ENCODE data around the gene HOOK2. TPM values are rescaled to one million over a fixed set of nuclear protein-coding genes. Genes with fewer than 3 reads are reported as not detected.

The HOOK2 gene
- total and polyA plus RNA-seq, 2 of the 8 experiments (the other 6 are each of a cell fraction or from before 2014, with no cell fraction given), result 23.8 to 63.2 TPM

GRCh38 chr19:12763100-12763499 is 12.3 kb downstream of the HOOK2 start:
- H2AFZ ChIP-seq (ENCODE audit: low read length), result no peak overlapping the region
- no peak overlapping the region for H2BK15ac ChIP-seq (ENCODE audit: low read length)
- no peak overlapping the region for H3K14ac ChIP-seq (ENCODE audit: insufficient read length)
- FAIRE-seq, result no peak
- H4K5ac ChIP-seq (ENCODE audit: insufficient read length, low read depth, low read length), result no peak overlapping the region
- no peak overlapping the region for H3K56ac ChIP-seq (replicated peaks; ENCODE audit: insufficient read length, low read depth, low read length)
- H2BK12ac ChIP-seq (ENCODE audit: low read depth, low read length), result no peak overlapping the region
- no peak overlapping the region for H2AK5ac ChIP-seq (ENCODE audit: low read depth, low read length)
- H3K23me2 ChIP-seq (ENCODE audit: low read depth, low read length), result no peaks in the 10 kb centered on the region
- no peaks in the 10 kb centered on the region for H3K79me1 ChIP-seq (ENCODE audit: low read depth, low read length)
- H2BK20ac ChIP-seq (ENCODE audit: low read length), result no peak overlapping the region
- TF ChIP-seq SIRT6 (IDR thresholded peaks at IDR 0.05; ENCODE audit: low read length) (no peak), TAF1 (IDR thresholded peaks at IDR 0.05; ENCODE audit: low read depth, low read length) (no peak), POLR2A (IDR thresholded peaks at IDR 0.05; ENCODE audit: control extremely low read depth in 1 of 2, low read depth in 2 of 2, low read length in 2 of 2) (no peak), KDM4A (IDR thresholded peaks at IDR 0.05; ENCODE audit: low read depth, low read length, severe bottlenecking) (no peak), BACH1 (IDR thresholded peaks at IDR 0.05; ENCODE audit: low read length) (no peak)
- peaks cover 1 to 2% of the 10 kb centered on the region in 2 experiments for H4K20me1 ChIP-seq (replicated peaks in 1 of 2; ENCODE audit: control insufficient read depth in 1 of 2, insufficient read depth in 2 of 2, low read length in 2 of 2)
- no peak overlapping the region for H3K4ac ChIP-seq (replicated peaks; ENCODE audit: insufficient read length, low read depth, low read length)
- 95% methylated on average over 10 of the region's 11 CpGs; no CpG with 5 or more reads in 1 of the 2 experiments for WGBS, 2 experiments (ENCODE audit: extremely low coverage in 1 of 2, insufficient coverage in 1 of 2, insufficient read length in 1 of 2, insufficient replicate concordance in 2 of 2, low coverage in 1 of 2, low lambda C conversion rate in 2 of 2, missing lambda C conversion rate in 1 of 2)
- H3K36me3 ChIP-seq (ENCODE audit: control insufficient read depth in 2 of 4, insufficient read depth in 4 of 4, low read length in 3 of 4), result peaks cover 7 to 38% (median 24%) of the 10 kb centered on the region in 4 experiments
- no peak overlapping the region for H3K18ac ChIP-seq (ENCODE audit: extremely low read depth, low read length)
- H3K27ac ChIP-seq (ENCODE audit: low read depth, low read length), result no peak overlapping the region
- no peak overlapping the region for H3K4me3 ChIP-seq (ENCODE audit: extremely low read depth in 1 of 4, insufficient read depth in 2 of 4, low read depth in 3 of 4, low read length in 4 of 4)
- DNase-seq (ENCODE audit: low read depth in 1 of 2, low spot score in 2 of 2), result no peak
- no peak overlapping the region for H3K9ac ChIP-seq (replicated peaks in 1 of 4; ENCODE audit: extremely low read depth in 1 of 4, low read depth in 3 of 4, low read length in 3 of 4)
- H4K8ac ChIP-seq (ENCODE audit: extremely low read depth, insufficient read depth, low read length), result no peak overlapping the region
- no peak overlapping the region for H4K91ac ChIP-seq (replicated peaks; ENCODE audit: insufficient read length, low read length)
- H3K79me2 ChIP-seq (ENCODE audit: control insufficient read depth in 1 of 2, insufficient read depth in 2 of 2, low read length in 2 of 2), result no peaks in the 10 kb centered on the region
- no peak overlapping the region for H2BK120ac ChIP-seq (replicated peaks; ENCODE audit: low read depth, low read length)
- no peak overlapping the region for H3K4me2 ChIP-seq (ENCODE audit: insufficient read depth in 1 of 2, low read depth in 2 of 2, low read length in 2 of 2)
- H3K27me3 ChIP-seq (replicated peaks in 1 of 4; ENCODE audit: control insufficient read depth in 3 of 4, extremely low read depth in 1 of 4, insufficient read depth in 3 of 4, low read length in 3 of 4), result no peaks in the 10 kb centered on the region; a peak in 1 of 7 replicates
- no peak overlapping the region for H2BK5ac ChIP-seq (ENCODE audit: low read depth, low read length)
- peaks cover 0 to 2% (median 1%) of the 10 kb centered on the region in 4 experiments; a peak in 2 of 7 replicates for H3K4me1 ChIP-seq (replicated peaks in 1 of 4; ENCODE audit: control insufficient read depth in 3 of 4, insufficient read depth in 4 of 4, low read length in 3 of 4)
- H3K23ac ChIP-seq (ENCODE audit: insufficient read length), result no peak overlapping the region
- ChIA-PET CTCF (ENCODE audit: partially characterized antibody) (interaction anchor here (1.0 to 17.5 kb wide), 6 partner anchors 11 to 79 kb away, joined by 3 to 288 read pairs (median 68); partner anchors contain the start of genes BEST2, HOOK2, JUNB and PRDX2), POLR2A (ENCODE audit: partially characterized antibody) (interaction anchor here (0.8 to 9.2 kb wide), 11 partner anchors 10 to 64 kb away, joined by 3 to 70 read pairs (median 5); partner anchors contain the start of genes BEST2, GET3 and HOOK2)
- H3K9me3 ChIP-seq (ENCODE audit: insufficient read depth in 2 of 2, low read depth in 1 of 2, low read length in 1 of 2), result no peaks in the 10 kb centered on the region
